Measurements from ENCODE around the gene ABCC9.

ABCC9 gene

GRCh38 chr12:21774358-21775132 is 166.7 kb downstream of the ABCC9 start, which contains the start of gene KCNJ8:
KCNJ8 (minus strand) TSS chr12:21774706; CDS start chr12:21773616, 1,090 bp downstream.
- no peak for DNase-seq (ENCODE audit: low spot score)

GRCh38 chr12:21773806-21774205 is 167.4 kb downstream of the ABCC9 start:
- no peak for DNase-seq (ENCODE audit: low spot score)

- no peak for DNase-seq (ENCODE audit: low spot score)
Observed at GRCh38 chr12:21773263-21773741, 167.9 kb downstream of the ABCC9 start.

- no peak for DNase-seq (ENCODE audit: low spot score)
Observed at GRCh38 chr12:21771311-21771710, 169.9 kb downstream of the ABCC9 start.

- no peak for DNase-seq (ENCODE audit: low spot score)
Observed at GRCh38 chr12:21769307-21769706, 171.9 kb downstream of the ABCC9 start.

- DNase-seq (ENCODE audit: low spot score): no peak
Observed at GRCh38 chr12:21766403-21766802, 174.8 kb downstream of the ABCC9 start.

- no peak for DNase-seq (ENCODE audit: low spot score)
Observed at GRCh38 chr12:21764950-21765349, 176.3 kb downstream of the ABCC9 start.

- no peak for DNase-seq (ENCODE audit: low spot score)
Observed at GRCh38 chr12:21764065-21764464, 177.2 kb downstream of the ABCC9 start.

GRCh38 chr12:21763531-21763930 is 177.7 kb downstream of the ABCC9 start:
- DNase-seq (ENCODE audit: low spot score): no peak

GRCh38 chr12:21759737-21760136 is 181.5 kb downstream of the ABCC9 start:
- no peak for DNase-seq (ENCODE audit: low spot score)

- no peak for DNase-seq (ENCODE audit: low spot score)
Observed at GRCh38 chr12:21757735-21758134, 183.5 kb downstream of the ABCC9 start.

- DNase-seq (ENCODE audit: low spot score): no peak
Observed at GRCh38 chr12:21756699-21757098, 184.5 kb downstream of the ABCC9 start.

- DNase-seq (ENCODE audit: low spot score): no peak
Observed at GRCh38 chr12:21751517-21751916, 189.7 kb downstream of the ABCC9 start.
